A673 (cell line): ENCODE measurements around the gene MGLL. TPM values are rescaled to one million over a fixed set of nuclear protein-coding genes. Genes with fewer than 3 reads are reported as not detected.
"Not testable (repeated sequence)": the region's sequence is repeated elsewhere in the genome, so short reads cannot be mapped to it uniquely, and the experiment has no call there.

ENCODE experiments used
- BruUV-seq: library from RNA; stranded (reverse); fragments of 400-500 nt; replicated peaks from 2 replicates; lab custom pipeline; 2021; lab: Mats Ljungman, UMichigan
- CTCF ChIA-PET: fragments of 300-600 bp; sonication (Branson Sonifier 250); formaldehyde crosslinking; loops from one replicate; lab custom pipeline; 2022; ENCODE audit warnings: antibody characterized with exemption; lab: Charles Lee
- POLR2A ChIA-PET: fragments of 300-600 bp; sonication (Branson Sonifier 250); formaldehyde crosslinking; loops from one replicate; lab custom pipeline; 2022; ENCODE audit warnings: antibody characterized with exemption; ENCODE audit not compliant: low non-redundant PET; lab: Charles Lee
- DNase-seq: peaks from one replicate; pipeline ENCODE4 v3.0.0-alpha.2; 2015; ENCODE audit warnings: low spot score
- H3K27ac ChIP-seq: fragments of 200-600 bp; sonication (generic); 2 replicates; pipeline ENCODE4 v1.5.1; 2016; ENCODE audit warnings: mixed run types, low read depth, mild to moderate bottlenecking, mixed read lengths, antibody characterized with exemption, low read length; ENCODE audit not compliant: poor library complexity, severe bottlenecking
- H3K27me3 ChIP-seq: fragments of 200-600 bp; sonication (generic); replicated peaks from 2 replicates; pipeline ENCODE4 v1.6.1; 2017; ENCODE audit warnings: mixed run types, low read depth, mild to moderate bottlenecking, mixed read lengths, antibody characterized with exemption, low read length; ENCODE audit not compliant: insufficient read depth, poor library complexity
- H3K36me3 ChIP-seq: fragments of 200-600 bp; sonication (generic); 2 replicates; pipeline ENCODE4 v1.6.1; 2016; ENCODE audit warnings: mixed run types, mild to moderate bottlenecking, mixed read lengths, antibody characterized with exemption, low read length; ENCODE audit not compliant: insufficient read depth, poor library complexity, severe bottlenecking
- H3K4me1 ChIP-seq: fragments of 200-600 bp; sonication (generic); 2 replicates; pipeline ENCODE4 v1.6.1; 2017; ENCODE audit warnings: mixed run types, mild to moderate bottlenecking, mixed read lengths, antibody characterized with exemption, low read length; ENCODE audit not compliant: insufficient read depth, poor library complexity, severe bottlenecking
- H3K4me3 ChIP-seq: fragments of 200-600 bp; sonication (generic); 2 replicates; pipeline ENCODE4 v1.5.1; 2016; ENCODE audit warnings: low read depth, mixed run types, mild to moderate bottlenecking, mixed read lengths, low read length; ENCODE audit not compliant: poor library complexity, severe bottlenecking
- H3K9me3 ChIP-seq: fragments of 200-600 bp; sonication (generic); 2 replicates; pipeline ENCODE4 v1.6.1; 2016; ENCODE audit warnings: mixed run types, low read depth, mild to moderate bottlenecking, mixed read lengths, antibody characterized with exemption, low read length; ENCODE audit not compliant: poor library complexity, severe bottlenecking
- EZH2 ChIP-seq: fragments of 200-600 bp; sonication (generic); IDR thresholded peaks from 2 replicates; pipeline ENCODE4 v1.6.1; 2017; ENCODE audit warnings: borderline replicate concordance, low read depth, mild to moderate bottlenecking, mixed read lengths, antibody characterized with exemption, low read length; ENCODE audit not compliant: poor library complexity, severe bottlenecking
- intact Hi-C: fragments of 100-400 bp; cut with micrococcal nuclease; formaldehyde crosslinking; loops from one replicate; pipeline ENCODE4 v1.10.0; 2022; ENCODE audit not compliant: unreplicated experiment
- total RNA-seq: library from RNA; stranded (reverse); gene quantifications from 2 replicates; pipeline ENCODE4 v1.2.3, GENCODE V29; 2021
- TF ChIP-seq, protein P1 (sequence below): fragments of 300-800, 200-600 bp; sonication (generic); conservative IDR thresholded peaks from 2 replicates; pipeline ENCODE4 v1.5.1; 2017; ENCODE audit warnings: low read depth, mild to moderate bottlenecking, antibody characterized with exemption, low read length, moderate library complexity, mixed read lengths

Gene MGLL
- total RNA-seq, 1 experiment from 2014 or later, result 0.39 TPM

DNA sequence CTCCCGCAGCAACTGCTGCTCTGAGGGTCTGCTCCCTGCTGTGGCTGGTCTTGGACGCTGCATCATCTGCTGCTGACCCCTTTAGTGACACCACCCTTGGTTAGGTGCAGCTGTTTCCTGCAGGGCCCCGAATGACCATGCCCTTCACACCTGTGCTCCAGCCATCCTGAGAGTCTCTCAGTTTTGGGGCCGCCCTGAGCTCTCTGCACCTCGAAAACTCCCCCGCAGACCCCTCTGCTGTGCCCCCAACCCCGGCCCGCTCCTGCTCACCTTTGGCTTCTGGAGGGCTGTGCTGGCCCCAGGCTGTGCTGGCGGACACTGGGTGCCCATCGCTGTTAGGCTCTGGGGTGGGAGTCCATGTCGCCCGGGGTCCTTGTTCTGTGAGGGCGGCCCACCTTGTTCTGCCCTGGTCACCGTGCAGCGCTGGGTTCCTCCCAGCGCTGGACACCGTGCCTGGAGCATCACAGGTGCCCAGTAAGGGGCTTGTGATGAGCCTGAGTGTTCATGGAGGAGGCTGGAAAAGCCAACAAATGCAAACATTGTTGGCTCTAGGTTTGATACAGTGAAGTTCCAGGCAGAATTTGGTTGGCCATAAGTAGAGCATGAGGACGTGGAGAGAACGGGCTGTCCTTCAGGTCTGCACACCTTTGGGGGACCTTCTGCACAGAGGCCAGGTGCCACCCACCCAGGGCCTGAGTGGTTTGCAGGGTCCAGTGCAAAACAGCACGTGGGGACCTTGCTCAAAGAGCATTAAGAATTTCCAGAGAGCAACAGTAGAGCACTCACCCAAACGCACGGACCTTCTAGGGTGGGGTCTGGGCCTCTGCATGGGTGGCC is 137.2 kb downstream of the MGLL start:
- no peaks in the 10 kb centered on the region for H3K4me1 ChIP-seq
- ChIA-PET POLR2A (no interaction called here), CTCF (no interaction called here)
- H3K36me3 ChIP-seq, result no peaks in the 10 kb centered on the region
- H3K9me3 ChIP-seq, result no peaks in the 10 kb centered on the region
- H3K27me3 ChIP-seq, result no peaks in the 10 kb centered on the region
- BruUV-seq, result no TSS peak
- intact Hi-C loops, result no loop called here
- no peak overlapping the region for H3K4me3 ChIP-seq
- no peak for DNase-seq
- no peak overlapping the region for H3K27ac ChIP-seq
- no peak for TF ChIP-seq EZH2
- TF ChIP-seq, protein P1, sequence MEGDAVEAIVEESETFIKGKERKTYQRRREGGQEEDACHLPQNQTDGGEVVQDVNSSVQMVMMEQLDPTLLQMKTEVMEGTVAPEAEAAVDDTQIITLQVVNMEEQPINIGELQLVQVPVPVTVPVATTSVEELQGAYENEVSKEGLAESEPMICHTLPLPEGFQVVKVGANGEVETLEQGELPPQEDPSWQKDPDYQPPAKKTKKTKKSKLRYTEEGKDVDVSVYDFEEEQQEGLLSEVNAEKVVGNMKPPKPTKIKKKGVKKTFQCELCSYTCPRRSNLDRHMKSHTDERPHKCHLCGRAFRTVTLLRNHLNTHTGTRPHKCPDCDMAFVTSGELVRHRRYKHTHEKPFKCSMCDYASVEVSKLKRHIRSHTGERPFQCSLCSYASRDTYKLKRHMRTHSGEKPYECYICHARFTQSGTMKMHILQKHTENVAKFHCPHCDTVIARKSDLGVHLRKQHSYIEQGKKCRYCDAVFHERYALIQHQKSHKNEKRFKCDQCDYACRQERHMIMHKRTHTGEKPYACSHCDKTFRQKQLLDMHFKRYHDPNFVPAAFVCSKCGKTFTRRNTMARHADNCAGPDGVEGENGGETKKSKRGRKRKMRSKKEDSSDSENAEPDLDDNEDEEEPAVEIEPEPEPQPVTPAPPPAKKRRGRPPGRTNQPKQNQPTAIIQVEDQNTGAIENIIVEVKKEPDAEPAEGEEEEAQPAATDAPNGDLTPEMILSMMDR, result no peak

DNA sequence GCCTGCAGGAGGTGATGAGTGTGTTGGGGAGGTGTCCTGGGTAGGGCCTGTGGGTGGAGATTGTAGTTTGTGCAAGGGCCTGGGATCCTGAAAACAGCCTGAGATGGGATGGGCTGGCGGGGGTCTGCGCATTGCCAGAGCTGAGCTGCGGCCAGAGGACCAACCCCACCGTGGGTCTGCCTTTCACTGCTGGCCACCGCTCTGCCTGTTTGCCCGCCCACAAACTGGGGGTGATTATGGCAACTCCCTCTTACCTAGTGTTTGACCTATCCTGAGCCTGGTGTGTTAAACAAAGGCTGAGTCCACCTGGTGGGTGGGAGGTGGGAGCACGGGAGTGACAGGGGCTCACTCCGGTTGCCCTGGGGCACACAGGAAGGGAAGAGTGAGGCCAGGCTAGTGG is 139.8 kb downstream of the MGLL start:
- H3K9me3 ChIP-seq, result no peaks in the 10 kb centered on the region
- ChIA-PET POLR2A (no interaction called here), CTCF (interaction anchor here (0.5 kb wide), 1 partner anchor 108 kb away, joined by 4 read pairs; no protein-coding TSS in a partner anchor)
- no TSS peak for BruUV-seq
- no peak overlapping the region for H3K4me3 ChIP-seq
- no peak overlapping the region for H3K27ac ChIP-seq
- intact Hi-C loops, result no loop called here
- H3K36me3 ChIP-seq, result no peaks in the 10 kb centered on the region
- no peak for DNase-seq
- H3K4me1 ChIP-seq, result no peaks in the 10 kb centered on the region
- no peaks in the 10 kb centered on the region for H3K27me3 ChIP-seq
- TF ChIP-seq, protein P1, result no peak
- TF ChIP-seq EZH2, result no peak

DNA sequence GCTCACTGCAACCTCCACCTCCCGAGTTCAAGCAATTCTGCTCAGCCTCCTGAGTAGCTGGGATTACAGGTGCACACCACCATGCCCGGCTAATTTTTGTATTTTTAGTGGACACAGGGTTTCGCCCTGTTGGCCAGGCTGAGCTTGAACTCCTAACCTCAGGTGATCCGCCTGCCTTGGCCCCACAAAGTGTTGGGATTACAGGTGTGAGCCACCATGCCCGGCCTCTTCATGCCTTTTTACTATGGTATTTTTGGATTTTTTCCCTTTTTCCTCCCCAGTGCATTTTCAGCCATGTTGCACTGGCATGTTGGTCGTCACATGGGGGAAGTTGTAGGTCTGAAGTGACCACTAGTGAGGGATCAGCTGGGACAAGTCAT is 140.2 kb downstream of the MGLL start:
- H3K9me3 ChIP-seq, H3K4me3 ChIP-seq, H3K27me3 ChIP-seq, H3K36me3 ChIP-seq, BruUV-seq, CTCF ChIA-PET, DNase-seq, intact Hi-C loops, POLR2A ChIA-PET, H3K4me1 ChIP-seq, H3K27ac ChIP-seq: not testable (repeated sequence)

DNA sequence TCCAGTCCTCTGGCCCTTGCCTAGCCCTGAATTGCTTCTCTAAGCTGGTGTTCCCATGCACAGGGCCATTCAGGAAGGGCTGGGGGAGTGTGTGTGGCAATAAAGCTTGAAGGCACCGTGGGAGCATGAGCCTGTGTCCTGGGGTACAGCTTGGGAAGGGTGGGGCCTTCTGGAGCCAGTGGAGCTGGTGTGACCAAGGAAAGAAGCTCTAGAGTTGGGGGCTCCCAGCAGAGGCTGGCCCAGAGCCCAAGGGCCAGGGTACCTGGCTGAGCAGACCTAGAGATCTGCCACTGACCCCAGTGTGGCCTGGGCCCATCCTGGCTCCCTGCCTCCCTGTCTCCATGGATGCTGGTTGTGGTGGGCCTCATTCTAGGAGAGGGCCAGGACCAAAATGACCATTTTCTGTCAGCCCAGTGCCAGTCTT is 141.5 kb downstream of the MGLL start:
- ChIA-PET CTCF (no interaction called here), POLR2A (no interaction called here)
- no peaks in the 10 kb centered on the region for H3K27me3 ChIP-seq
- H3K27ac ChIP-seq, result no peak overlapping the region
- no peaks in the 10 kb centered on the region for H3K36me3 ChIP-seq
- no TSS peak for BruUV-seq
- no peak for TF ChIP-seq EZH2
- TF ChIP-seq, protein P1, result no peak
- intact Hi-C loops, result no loop called here
- no peak for DNase-seq
- H3K4me3 ChIP-seq, result no peak overlapping the region
- no peaks in the 10 kb centered on the region for H3K4me1 ChIP-seq
- no peaks in the 10 kb centered on the region for H3K9me3 ChIP-seq
